ENCODE data around the gene CHRDL2. TPM values are rescaled to one million over a fixed set of nuclear protein-coding genes. Genes with fewer than 3 reads are reported as not detected.
"Not testable (repeated sequence)": the region's sequence is repeated elsewhere in the genome, so short reads cannot be mapped to it uniquely, and the experiment has no call there.

CHRDL2 gene
- total RNA-seq, 4 donors from 2014 or later: 0.20 TPM; not detected in 3

- Histone ChIP-seq H3K4me3 (no peak overlapping the region), H3K36me3 (no peaks in the 10 kb centered on the region), H3K27ac (no peak overlapping the region), H3K4me1 (peaks cover 23 to 34% of the 10 kb centered on the region in 2 donors), H3K27me3 (no peaks in the 10 kb centered on the region), H3K9me3 (no peaks in the 10 kb centered on the region)
- ATAC-seq (no peak), DNase-seq (no peak)
- no peak for TF ChIP-seq CTCF (IDR thresholded peaks at IDR 0.05 in 4 of 5, conservative IDR thresholded peaks at IDR 0.05 in 1 of 5)
- TF ChIP-seq POLR2A (IDR thresholded peaks at IDR 0.05): no peak
- intact Hi-C loops (cut with DNase I; ENCODE audit: low total_unique reads): no loop called here
- in situ Hi-C loops (cut with MboI; ENCODE audit: low sequenced_read_pairs in 4 of 4): no loop called here
These were observed 24.3 kb upstream of the CHRDL2 start for GRCh38 chr11:74755395-74755995.

GRCh38 chr11:74754507-74755252 lies 23.5 kb upstream of the CHRDL2 start:
- intact Hi-C loops (cut with DNase I; ENCODE audit: low total_unique reads): no loop called here
- Histone ChIP-seq H3K36me3 (no peaks in the 10 kb centered on the region), H3K9me3 (no peaks in the 10 kb centered on the region), H3K4me3 (no peak overlapping the region), H3K27me3 (no peaks in the 10 kb centered on the region), H3K27ac (no peak overlapping the region), H3K4me1 (peaks cover 30 to 34% of the 10 kb centered on the region in 2 donors)
- in situ Hi-C loops (cut with MboI; ENCODE audit: low sequenced_read_pairs in 4 of 4): no loop called here
- TF ChIP-seq POLR2A (IDR thresholded peaks at IDR 0.05) (no peak), CTCF (IDR thresholded peaks at IDR 0.05 in 4 of 5, conservative IDR thresholded peaks at IDR 0.05 in 1 of 5) (no peak)
- DNase-seq: no peak
- no peak for ATAC-seq

- Histone ChIP-seq H3K27ac (no peak overlapping the region), H3K27me3 (no peaks in the 10 kb centered on the region), H3K36me3 (no peaks in the 10 kb centered on the region), H3K4me1 (peaks cover 40 to 46% of the 10 kb centered on the region in 2 donors), H3K4me3 (no peak overlapping the region), H3K9me3 (no peaks in the 10 kb centered on the region)
- no peak for ATAC-seq
- TF ChIP-seq POLR2A (IDR thresholded peaks at IDR 0.05) (no peak), CTCF (IDR thresholded peaks at IDR 0.05 in 4 of 5, conservative IDR thresholded peaks at IDR 0.05 in 1 of 5) (no peak)
- intact Hi-C loops (cut with DNase I; ENCODE audit: low total_unique reads): no loop called here
- in situ Hi-C loops (cut with MboI; ENCODE audit: low sequenced_read_pairs in 4 of 4): no loop called here
- DNase-seq: no peak
These were observed 20.1 kb upstream of the CHRDL2 start for GRCh38 chr11:74751303-74751702.

GRCh38 chr11:74750598-74750997 lies 19.4 kb upstream of the CHRDL2 start:
- peaks cover 33 to 40% of the 10 kb centered on the region in 2 donors for H3K4me1 ChIP-seq
- H3K4me3 ChIP-seq; ATAC-seq; H3K27ac ChIP-seq; in situ Hi-C loops (cut with MboI; ENCODE audit: low sequenced_read_pairs in 4 of 4); H3K36me3 ChIP-seq; H3K9me3 ChIP-seq; H3K27me3 ChIP-seq; DNase-seq; intact Hi-C loops (cut with DNase I; ENCODE audit: low total_unique reads): not testable (repeated sequence)

GRCh38 chr11:74749965-74750296 lies 18.7 kb upstream of the CHRDL2 start:
- in situ Hi-C loops (cut with MboI; ENCODE audit: low sequenced_read_pairs in 4 of 4) (loop anchor here in 2 of 4 donors (25.0 kb wide), 1 partner anchor 288 kb away; the partner anchor contains the start of gene KCNE3 (in 2 of the 2)), intact Hi-C loops (cut with DNase I; ENCODE audit: low total_unique reads) (loop anchor here (5.0 kb wide), 2 partner anchors 158 to 353 kb away; partner anchors contain the start of genes PGM2L1 and POLD3)
- DNase-seq (no peak), ATAC-seq (no peak)
- Histone ChIP-seq H3K9me3 (no peaks in the 10 kb centered on the region), H3K27me3 (no peaks in the 10 kb centered on the region), H3K4me3 (peak overlapping the region; percentile 65 to 79 (median 72)), H3K36me3 (no peaks in the 10 kb centered on the region), H3K27ac (peak overlapping the region; percentile 75 to 88 (median 83)), H3K4me1 (peaks cover 27 to 33% of the 10 kb centered on the region in 2 donors)
- TF ChIP-seq CTCF (IDR thresholded peaks at IDR 0.05 in 4 of 5, conservative IDR thresholded peaks at IDR 0.05 in 1 of 5): no peak
- no peak for TF ChIP-seq POLR2A (IDR thresholded peaks at IDR 0.05)

All from gastrocnemius medialis (tissue), 4 donors.